Activated naive CD8-positive, alpha-beta T cell treated with anti-CD3 and anti-CD28 coated beads, Interleukin-2, amount 50 U/mL, for 24 hours (primary cell): Measurements from ENCODE around the gene RANBP17.
"Not testable (repeated sequence)": the region's sequence is repeated elsewhere in the genome, so short reads cannot be mapped to it uniquely, and the experiment has no call there.

ENCODE experiments used
- ATAC-seq: fragments of 150-1000 bp; cut with Tn5 transposase; one replicate; pipeline ENCODE4 v1.10.0; 2021
- DNase-seq: peaks from one replicate; pipeline ENCODE4 v3.0.0; 2021
- H3K27ac Mint-ChIP-seq: one replicate; pipeline ENCODE4 v1.8.0; 2021; ENCODE audit warnings: mild to moderate bottlenecking, mixed read lengths
- H3K27me3 Mint-ChIP-seq: one replicate; pipeline ENCODE4 v1.8.0; 2021; ENCODE audit warnings: mixed read lengths
- H3K36me3 Mint-ChIP-seq: one replicate; pipeline ENCODE4 v1.8.0; 2021; ENCODE audit warnings: low read depth, mixed read lengths
- H3K4me1 Mint-ChIP-seq: one replicate; pipeline ENCODE4 v1.8.0; 2021; ENCODE audit warnings: mixed read lengths
- H3K4me3 Mint-ChIP-seq: one replicate; pipeline ENCODE4 v1.8.0; 2021; ENCODE audit warnings: mild to moderate bottlenecking, moderate library complexity, mixed read lengths
- H3K9me3 Mint-ChIP-seq: one replicate; pipeline ENCODE4 v1.8.0; 2021; ENCODE audit warnings: mixed read lengths

Gene RANBP17

GRCh38 chr5:171152382-171152781 lies 290.6 kb downstream of the RANBP17 start:
- Mint-ChIP-seq H3K4me3 (no peak overlapping the region), H3K4me1 (no peaks in the 10 kb centered on the region), H3K27ac (no peak overlapping the region), H3K9me3 (no peaks in the 10 kb centered on the region), H3K36me3 (no peaks in the 10 kb centered on the region), H3K27me3 (peaks cover 5% of the 10 kb centered on the region)
- DNase-seq = no peak
- no peak for ATAC-seq

GRCh38 chr5:171155621-171156020 lies 293.8 kb downstream of the RANBP17 start:
- no peak for ATAC-seq
- Mint-ChIP-seq H3K4me1 (no peaks in the 10 kb centered on the region), H3K36me3 (no peaks in the 10 kb centered on the region), H3K27me3 (peaks cover 5% of the 10 kb centered on the region), H3K27ac (no peak overlapping the region), H3K9me3 (no peaks in the 10 kb centered on the region), H3K4me3 (no peak overlapping the region)
- no peak for DNase-seq

GRCh38 chr5:171157276-171157675 lies 295.5 kb downstream of the RANBP17 start:
- H3K36me3 Mint-ChIP-seq = no peaks in the 10 kb centered on the region
- no peak overlapping the region for H3K4me3 Mint-ChIP-seq
- no peak overlapping the region for H3K27ac Mint-ChIP-seq
- ATAC-seq (no peak), DNase-seq (no peak)
- H3K27me3 Mint-ChIP-seq = peaks cover 3% of the 10 kb centered on the region
- no peaks in the 10 kb centered on the region for H3K9me3 Mint-ChIP-seq
- no peaks in the 10 kb centered on the region for H3K4me1 Mint-ChIP-seq

- ATAC-seq = no peak
- no peak overlapping the region for H3K27ac Mint-ChIP-seq
- no peaks in the 10 kb centered on the region for H3K9me3 Mint-ChIP-seq
- no peak for DNase-seq
- H3K36me3 Mint-ChIP-seq = no peaks in the 10 kb centered on the region
- no peaks in the 10 kb centered on the region for H3K4me1 Mint-ChIP-seq
- H3K27me3 Mint-ChIP-seq = no peaks in the 10 kb centered on the region
- no peak overlapping the region for H3K4me3 Mint-ChIP-seq
Measured at GRCh38 chr5:171157775-171158174, 296.0 kb downstream of the RANBP17 start.

GRCh38 chr5:171158581-171158980 lies 296.8 kb downstream of the RANBP17 start:
- no peak for ATAC-seq
- Mint-ChIP-seq H3K9me3 (no peaks in the 10 kb centered on the region), H3K27me3 (no peaks in the 10 kb centered on the region), H3K36me3 (no peaks in the 10 kb centered on the region), H3K27ac (no peak overlapping the region), H3K4me3 (no peak overlapping the region), H3K4me1 (no peaks in the 10 kb centered on the region)
- DNase-seq = no peak

- ATAC-seq = no peak
- Mint-ChIP-seq H3K9me3 (no peaks in the 10 kb centered on the region), H3K27ac (no peak overlapping the region), H3K36me3 (no peaks in the 10 kb centered on the region), H3K4me1 (no peaks in the 10 kb centered on the region), H3K4me3 (no peak overlapping the region), H3K27me3 (no peaks in the 10 kb centered on the region)
- no peak for DNase-seq
Measured at GRCh38 chr5:171162165-171162564, 300.3 kb downstream of the RANBP17 start.

- no peak for DNase-seq
- H3K27me3 Mint-ChIP-seq = no peaks in the 10 kb centered on the region
- no peak overlapping the region for H3K27ac Mint-ChIP-seq
- H3K4me3 Mint-ChIP-seq = no peak overlapping the region
- no peak for ATAC-seq
- H3K36me3 Mint-ChIP-seq = no peaks in the 10 kb centered on the region
- H3K9me3 Mint-ChIP-seq = no peaks in the 10 kb centered on the region
- H3K4me1 Mint-ChIP-seq = no peaks in the 10 kb centered on the region
Measured at GRCh38 chr5:171162596-171162995, 300.8 kb downstream of the RANBP17 start.

- Mint-ChIP-seq H3K27ac (no peak overlapping the region), H3K4me3 (no peak overlapping the region), H3K27me3 (no peaks in the 10 kb centered on the region), H3K9me3 (no peaks in the 10 kb centered on the region), H3K36me3 (no peaks in the 10 kb centered on the region), H3K4me1 (no peaks in the 10 kb centered on the region)
- ATAC-seq (no peak), DNase-seq (no peak)
Measured at GRCh38 chr5:171166766-171167165, 304.9 kb downstream of the RANBP17 start.

- Mint-ChIP-seq H3K4me1 (no peaks in the 10 kb centered on the region), H3K9me3 (no peaks in the 10 kb centered on the region), H3K27me3 (no peaks in the 10 kb centered on the region), H3K27ac (no peak overlapping the region), H3K36me3 (no peaks in the 10 kb centered on the region), H3K4me3 (no peak overlapping the region)
- DNase-seq (no peak), ATAC-seq (no peak)
Measured at GRCh38 chr5:171168171-171168570, 306.4 kb downstream of the RANBP17 start.

- H3K4me3 Mint-ChIP-seq, H3K36me3 Mint-ChIP-seq, ATAC-seq, H3K4me1 Mint-ChIP-seq, H3K27ac Mint-ChIP-seq, H3K27me3 Mint-ChIP-seq, DNase-seq, H3K9me3 Mint-ChIP-seq: not testable (repeated sequence)
Measured at GRCh38 chr5:171174960-171175359, 313.1 kb downstream of the RANBP17 start.

- Mint-ChIP-seq H3K4me3 (no peak overlapping the region), H3K9me3 (peaks cover 3% of the 10 kb centered on the region), H3K36me3 (no peaks in the 10 kb centered on the region), H3K27ac (no peak overlapping the region), H3K27me3 (no peaks in the 10 kb centered on the region), H3K4me1 (no peaks in the 10 kb centered on the region)
- no peak for DNase-seq
- no peak for ATAC-seq
Measured at GRCh38 chr5:171175746-171176145, 313.9 kb downstream of the RANBP17 start.

- not testable (repeated sequence) for ATAC-seq, H3K36me3 Mint-ChIP-seq, H3K27ac Mint-ChIP-seq, H3K4me3 Mint-ChIP-seq, H3K27me3 Mint-ChIP-seq, H3K9me3 Mint-ChIP-seq, DNase-seq, H3K4me1 Mint-ChIP-seq
Measured at GRCh38 chr5:171178190-171178589, 316.4 kb downstream of the RANBP17 start.

GRCh38 chr5:171188016-171188415 lies 326.2 kb downstream of the RANBP17 start:
- Mint-ChIP-seq H3K9me3 (no peaks in the 10 kb centered on the region), H3K4me1 (no peaks in the 10 kb centered on the region), H3K4me3 (no peak overlapping the region), H3K36me3 (no peaks in the 10 kb centered on the region), H3K27me3 (peaks cover 7% of the 10 kb centered on the region), H3K27ac (no peak overlapping the region)
- ATAC-seq (no peak), DNase-seq (no peak)

GRCh38 chr5:171189442-171189841 lies 327.6 kb downstream of the RANBP17 start:
- Mint-ChIP-seq H3K36me3 (no peaks in the 10 kb centered on the region), H3K27ac (no peak overlapping the region), H3K9me3 (no peaks in the 10 kb centered on the region), H3K4me1 (no peaks in the 10 kb centered on the region), H3K27me3 (peaks cover 2% of the 10 kb centered on the region), H3K4me3 (no peak overlapping the region)
- DNase-seq = no peak
- no peak for ATAC-seq

- Mint-ChIP-seq H3K27me3 (peaks cover 2% of the 10 kb centered on the region), H3K4me1 (no peaks in the 10 kb centered on the region), H3K9me3 (no peaks in the 10 kb centered on the region), H3K4me3 (no peak overlapping the region), H3K27ac (no peak overlapping the region), H3K36me3 (no peaks in the 10 kb centered on the region)
- DNase-seq (no peak), ATAC-seq (no peak)
Measured at GRCh38 chr5:171192111-171192510, 330.3 kb downstream of the RANBP17 start.

- Mint-ChIP-seq H3K9me3 (no peaks in the 10 kb centered on the region), H3K4me1 (no peaks in the 10 kb centered on the region)
Measured at GRCh38 chr5:171201310-171201709, 339.5 kb downstream of the RANBP17 start.

More at GRCh38 chr5:171201310-171201709, 339.5 kb downstream of the RANBP17 start:
- DNase-seq = no peak
- Mint-ChIP-seq H3K4me3 (no peak overlapping the region), H3K36me3 (no peaks in the 10 kb centered on the region), H3K27ac (no peak overlapping the region), H3K27me3 (peaks cover 4% of the 10 kb centered on the region)
- ATAC-seq = no peak
